IPS DF 19.7 (cell line): ENCODE data around the gene TNFRSF19.

Source experiments
- DNase-seq: peaks from one replicate; pipeline ENCODE4 v3.0.0-alpha.2; 2013; ENCODE audit warnings: low read depth, low spot score

The TNFRSF19 gene

DNA sequence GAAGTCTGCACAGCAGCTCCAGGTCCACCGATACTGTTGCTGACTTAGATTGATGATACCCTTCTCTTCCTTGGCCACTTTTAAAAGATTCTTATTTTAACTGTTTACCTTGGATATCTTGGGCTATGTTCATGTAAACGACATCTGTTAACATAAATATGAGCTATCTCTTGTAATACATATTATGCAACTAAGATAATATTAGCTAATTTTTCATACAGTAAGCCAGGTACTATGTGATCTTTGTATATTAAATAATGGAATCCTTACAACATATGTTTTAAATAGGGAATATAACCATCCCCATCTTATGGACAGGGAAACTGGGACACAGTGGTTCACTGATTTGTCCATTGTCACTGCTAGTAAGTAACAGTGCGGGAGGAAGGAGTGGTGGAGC, 37.9 kb downstream of the TNFRSF19 start:
- DNase-seq = no peak

DNA sequence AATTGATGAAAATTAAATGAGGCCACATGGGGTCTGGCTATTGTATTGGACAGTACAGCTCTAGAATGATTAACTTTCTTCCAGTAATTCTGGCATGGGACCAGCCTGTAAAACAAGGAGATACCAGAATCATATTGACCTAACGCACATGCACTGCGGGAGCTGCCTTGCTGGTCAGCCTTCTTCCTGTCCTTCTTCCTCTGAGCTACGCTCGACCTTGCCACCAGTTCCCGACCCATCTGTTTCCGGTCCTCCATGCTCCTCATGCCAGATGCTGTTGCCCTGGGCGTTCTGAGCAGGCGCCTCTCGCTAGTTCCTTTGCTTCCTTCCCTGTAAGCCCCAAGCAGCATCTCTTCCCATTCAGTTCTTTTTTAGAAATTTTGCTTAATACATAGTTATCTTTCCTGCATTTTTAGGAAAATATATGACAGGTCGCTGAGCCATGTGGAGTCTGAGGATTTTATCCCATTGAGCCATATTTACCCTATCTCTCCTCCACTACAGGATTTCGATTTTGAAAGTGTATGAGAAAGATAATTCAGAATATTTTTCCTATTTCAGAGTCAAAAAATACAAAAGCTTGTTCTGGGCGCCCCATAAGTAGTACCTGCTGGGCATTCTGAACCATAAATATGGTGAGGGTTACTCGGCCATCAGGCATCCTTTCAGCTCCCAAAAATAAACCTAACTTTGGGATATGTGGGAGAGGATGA, 38.6 kb downstream of the TNFRSF19 start:
- no peak for DNase-seq

DNA sequence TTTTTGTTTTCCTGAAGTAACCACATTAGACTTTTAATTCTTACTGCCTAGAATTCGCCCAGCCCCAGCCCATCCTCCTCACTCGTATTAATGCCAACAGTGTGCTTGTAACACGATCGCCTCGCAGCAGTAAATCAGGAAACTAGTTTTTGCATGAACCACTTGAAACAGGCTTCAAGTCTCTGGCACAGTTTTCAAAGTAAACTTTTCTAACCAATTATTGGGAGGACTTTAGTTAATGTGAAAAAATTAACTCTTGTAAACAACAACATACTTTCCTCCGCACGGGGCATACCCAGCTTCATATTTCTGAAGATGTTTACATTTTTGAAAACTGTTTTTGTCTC, 39.2 kb downstream of the TNFRSF19 start:
- DNase-seq = no peak

DNA sequence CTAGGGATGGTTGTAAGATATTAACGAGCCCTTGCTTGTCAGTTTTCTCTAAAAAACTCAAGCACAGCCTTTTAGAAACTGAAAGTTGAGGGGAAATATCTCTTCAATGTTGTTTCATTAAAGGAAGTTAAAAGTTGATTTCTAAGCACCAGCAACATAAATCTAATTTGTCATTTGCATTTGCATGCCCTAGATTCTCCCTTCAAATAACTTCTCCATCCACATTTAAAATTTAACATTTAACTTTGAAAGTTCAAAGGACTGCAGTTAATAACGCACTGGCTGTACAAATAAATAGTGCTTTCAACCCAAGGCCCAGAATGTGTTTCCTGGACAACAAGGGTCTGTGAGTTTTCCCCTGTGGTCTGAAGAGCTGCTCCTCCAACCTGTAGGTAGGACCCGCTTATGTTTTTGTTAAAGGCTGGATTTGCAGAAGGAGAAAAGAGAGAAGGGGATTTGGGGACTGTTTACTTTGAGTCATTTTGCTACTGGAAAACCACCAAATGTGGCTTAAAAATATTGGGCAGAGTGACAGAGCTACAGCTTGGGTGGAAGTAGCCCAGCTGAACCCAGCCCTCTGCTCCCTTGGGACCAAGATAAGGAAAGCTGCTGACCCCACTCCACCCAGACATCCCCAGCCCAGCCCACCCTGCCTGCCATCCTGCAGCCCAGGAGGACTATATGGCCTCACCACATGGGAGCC, 39.8 kb downstream of the TNFRSF19 start:
- no peak for DNase-seq

DNA sequence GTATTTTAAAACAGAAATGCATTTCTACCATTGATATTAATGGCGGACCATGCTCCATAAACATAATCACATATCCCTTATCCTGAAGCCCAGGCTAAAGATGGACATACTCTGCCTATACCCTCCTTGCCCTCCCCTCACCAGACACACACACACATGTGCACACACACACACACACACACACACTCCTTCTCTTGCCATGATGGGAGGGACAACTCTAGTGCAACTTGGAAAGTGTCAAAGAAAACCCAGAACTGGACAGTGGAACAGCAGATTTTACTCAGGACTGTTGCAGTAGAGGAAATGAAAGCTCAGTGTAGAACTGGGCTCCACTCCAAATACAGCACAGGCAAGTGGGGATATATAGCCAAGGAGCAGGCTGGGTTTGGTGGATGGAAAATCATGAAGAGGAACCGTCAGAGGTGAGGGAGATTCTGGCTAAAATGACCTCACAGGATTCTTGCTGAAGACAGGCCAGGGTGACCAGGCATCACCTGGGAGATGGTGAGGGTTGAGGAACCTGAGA, 40.8 kb downstream of the TNFRSF19 start:
- no peak for DNase-seq

DNA sequence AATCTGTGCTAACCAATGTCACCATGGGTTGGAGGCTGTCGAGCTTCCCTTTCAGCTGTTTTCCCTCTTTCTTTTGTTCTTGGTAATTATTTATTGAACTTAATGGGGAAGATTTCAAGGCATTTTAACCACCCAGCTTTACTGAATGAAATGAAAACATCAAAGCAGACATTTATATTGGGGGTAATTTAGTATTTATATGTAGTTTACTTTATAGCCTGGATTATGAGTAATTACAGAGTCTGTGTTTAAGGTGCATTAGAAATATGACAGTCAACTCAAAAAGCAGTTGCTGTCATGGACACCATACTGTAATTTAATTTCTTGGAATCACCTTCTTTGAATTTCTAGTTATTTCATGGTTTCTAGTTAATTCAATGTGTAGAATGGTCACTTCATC, 42.0 kb downstream of the TNFRSF19 start:
- no peak for DNase-seq

DNA sequence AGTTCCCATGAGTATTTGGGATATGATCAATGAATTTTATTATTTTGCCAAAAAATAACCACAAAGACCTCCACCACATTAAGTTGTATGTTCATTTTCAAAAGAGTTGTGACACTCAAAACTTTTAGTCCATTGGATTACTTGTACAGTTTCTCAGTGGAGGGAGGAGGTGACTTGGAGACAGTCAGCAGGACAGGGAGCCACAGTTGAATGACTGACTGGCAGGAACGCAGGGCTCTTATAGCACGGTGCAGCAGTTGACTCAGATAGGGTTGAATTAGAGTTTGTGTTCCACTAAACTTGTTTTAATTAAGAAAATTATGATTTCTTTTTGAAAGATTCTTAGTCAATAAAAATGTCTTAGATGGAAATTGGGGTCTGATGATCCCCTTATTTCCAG, 42.5 kb downstream of the TNFRSF19 start:
- no peak for DNase-seq

DNA sequence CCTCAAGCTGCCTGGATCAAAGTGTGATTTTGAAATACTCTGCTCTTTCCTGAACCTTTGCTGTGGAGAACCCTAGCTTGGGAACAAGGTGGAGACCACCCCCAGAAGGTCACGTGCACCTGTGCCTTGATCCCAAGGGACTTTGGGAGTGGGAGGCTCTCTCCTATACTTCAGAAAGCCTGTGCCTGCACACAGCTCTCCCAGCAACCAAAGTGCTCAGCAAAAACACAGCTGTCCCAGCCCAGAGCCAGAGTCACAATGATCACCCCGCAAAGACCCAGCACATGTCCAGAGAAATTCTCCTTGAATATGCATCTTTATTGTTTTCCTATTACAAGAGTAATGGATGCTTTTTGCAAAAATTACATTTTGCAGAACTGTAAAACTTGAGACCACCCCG, 43.4 kb downstream of the TNFRSF19 start:
- no peak for DNase-seq

DNA sequence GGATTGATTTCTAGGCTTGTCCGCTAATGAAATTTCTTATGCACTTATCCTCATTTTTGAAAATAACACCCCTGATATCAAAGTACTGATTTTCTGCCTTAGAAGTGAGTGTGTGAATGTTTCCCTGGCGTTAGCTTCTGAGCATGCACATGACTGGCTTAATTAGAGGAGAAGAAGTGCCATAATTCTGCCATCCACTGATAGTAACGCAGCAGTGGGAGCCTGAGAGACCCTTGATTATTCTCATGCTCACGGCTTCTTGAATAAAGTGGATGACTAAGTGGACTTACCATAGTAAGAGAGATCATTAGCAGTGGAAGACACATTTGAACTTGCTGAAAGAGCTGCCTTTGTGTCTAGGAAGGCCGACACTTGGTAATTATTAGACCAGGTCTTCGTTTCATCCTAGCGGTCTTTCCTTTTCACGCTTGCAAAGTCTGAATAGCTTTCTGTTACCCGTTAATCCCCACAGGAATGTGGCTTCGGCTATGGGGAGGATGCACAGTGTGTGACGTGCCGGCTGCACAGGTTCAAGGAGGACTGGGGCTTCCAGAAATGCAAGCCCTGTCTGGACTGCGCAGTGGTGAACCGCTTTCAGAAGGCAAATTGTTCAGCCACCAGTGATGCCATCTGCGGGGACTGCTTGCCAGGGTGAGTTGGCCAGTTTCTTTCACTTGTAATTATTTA, 45.3 kb downstream of the TNFRSF19 start:
- no peak for DNase-seq

DNA sequence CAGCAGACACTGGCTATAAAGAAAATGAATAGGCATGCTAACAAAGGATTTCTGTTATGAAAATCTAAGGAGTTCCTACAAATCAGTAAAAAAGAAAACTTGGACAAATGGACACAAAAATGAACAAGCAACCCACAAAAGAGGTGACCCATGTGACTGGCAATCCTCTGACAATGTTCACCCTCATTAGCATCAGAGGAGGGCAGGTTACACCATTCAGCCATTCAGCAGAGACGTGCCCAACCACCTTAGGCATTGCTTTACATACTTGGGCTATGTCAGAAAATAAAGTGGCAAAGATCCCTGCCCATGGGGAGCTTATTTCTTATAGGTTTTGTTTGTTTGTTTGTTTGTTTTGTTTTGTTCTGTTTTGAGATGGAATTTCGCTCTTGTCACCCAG, 46.0 kb downstream of the TNFRSF19 start:
- DNase-seq = no peak

DNA sequence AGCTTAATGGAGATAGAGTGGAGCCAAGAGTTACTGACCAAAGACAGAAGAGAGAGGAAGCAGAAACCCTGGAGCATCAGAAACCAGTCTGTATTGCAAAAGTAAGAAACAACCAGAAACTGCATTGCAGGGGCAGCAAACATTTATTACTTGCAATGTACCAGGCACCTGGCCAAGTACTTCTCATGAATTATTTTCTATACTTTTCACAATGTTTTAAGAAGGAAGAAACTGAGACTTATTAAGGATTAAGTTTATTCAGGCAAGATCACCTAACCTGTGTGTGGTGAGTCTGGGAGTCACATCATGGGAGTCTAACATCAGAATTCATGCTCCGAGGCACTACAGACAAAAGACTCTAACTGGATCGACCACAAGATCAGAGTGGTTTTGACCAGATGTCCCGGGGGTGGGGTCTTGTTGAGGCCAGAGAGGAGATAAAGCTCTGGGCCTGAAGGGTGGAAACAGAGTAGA, 47.4 kb downstream of the TNFRSF19 start:
- no peak for DNase-seq

DNA sequence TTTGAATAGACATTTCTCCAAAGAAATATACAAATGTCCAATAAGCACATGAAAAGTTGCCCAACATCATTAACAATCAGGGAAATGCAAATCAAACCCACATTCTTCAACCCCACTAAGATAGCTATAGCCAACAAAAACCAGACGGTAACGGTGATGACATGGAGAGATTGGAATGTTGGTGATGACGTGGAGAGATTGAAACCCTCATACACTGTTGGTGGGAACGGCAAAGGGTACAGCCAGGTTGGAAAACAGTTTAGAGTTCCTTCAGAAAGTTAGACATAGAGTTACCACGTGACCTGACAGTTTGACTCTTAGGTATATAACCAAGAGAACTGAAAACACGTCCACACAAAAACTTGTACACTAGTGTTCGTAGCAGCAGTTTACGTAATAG, 48.1 kb downstream of the TNFRSF19 start:
- no peak for DNase-seq

DNA sequence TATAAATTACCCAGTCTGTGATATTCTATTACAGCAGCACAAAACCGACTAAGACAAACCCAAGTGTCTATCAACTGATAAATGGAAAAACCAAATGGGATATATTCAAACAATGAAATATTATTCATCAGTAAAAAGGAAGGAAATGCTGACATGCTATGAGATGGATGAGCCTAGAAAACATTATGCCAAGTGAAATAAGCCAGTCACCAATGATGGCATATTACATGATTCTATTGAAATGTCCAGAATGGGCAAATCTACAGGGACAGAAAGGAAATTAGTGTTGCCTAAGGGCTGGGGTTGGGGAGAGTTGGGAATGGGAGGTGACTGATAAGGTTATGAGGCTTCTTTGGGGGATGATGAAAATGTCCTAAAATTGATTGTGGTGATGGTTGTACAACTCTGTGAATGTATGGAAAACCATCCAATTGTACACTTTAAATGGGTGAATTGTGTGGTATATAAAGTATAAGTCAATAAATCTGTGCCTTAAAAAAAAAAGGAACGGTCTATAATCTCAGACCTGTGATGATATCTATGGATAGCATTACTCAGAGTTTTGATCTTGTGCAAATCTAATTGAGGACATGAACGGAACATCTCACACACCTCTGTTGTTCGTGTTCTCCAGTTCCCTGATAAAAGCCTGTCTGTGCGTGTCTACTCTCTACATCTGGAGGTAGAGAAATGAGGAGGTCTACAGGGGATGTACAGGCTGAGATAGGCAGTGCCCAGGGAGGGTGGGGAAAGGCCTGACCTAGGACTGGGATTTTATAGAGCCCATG, 49.0 kb downstream of the TNFRSF19 start:
- DNase-seq = no peak

DNA sequence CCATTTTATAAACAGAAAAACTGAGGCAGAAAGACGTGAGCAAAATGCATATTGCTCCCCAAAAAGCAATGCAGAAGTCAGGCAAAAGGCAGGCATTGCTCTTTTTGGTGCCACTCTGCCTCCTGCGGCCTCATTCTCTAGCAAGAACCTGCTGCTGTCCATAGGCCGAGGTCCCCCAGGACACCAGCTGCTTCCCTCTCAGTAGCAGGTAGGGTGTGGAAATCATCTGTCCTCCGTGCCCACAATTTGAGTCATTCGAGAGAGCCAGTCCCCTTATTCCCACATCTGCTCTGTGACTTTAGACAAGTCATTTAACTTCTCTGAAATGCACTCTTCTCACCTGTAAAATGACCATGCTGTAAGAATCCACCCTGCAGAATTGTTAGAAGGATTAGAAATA, 50.0 kb downstream of the TNFRSF19 start:
- DNase-seq = no peak

DNA sequence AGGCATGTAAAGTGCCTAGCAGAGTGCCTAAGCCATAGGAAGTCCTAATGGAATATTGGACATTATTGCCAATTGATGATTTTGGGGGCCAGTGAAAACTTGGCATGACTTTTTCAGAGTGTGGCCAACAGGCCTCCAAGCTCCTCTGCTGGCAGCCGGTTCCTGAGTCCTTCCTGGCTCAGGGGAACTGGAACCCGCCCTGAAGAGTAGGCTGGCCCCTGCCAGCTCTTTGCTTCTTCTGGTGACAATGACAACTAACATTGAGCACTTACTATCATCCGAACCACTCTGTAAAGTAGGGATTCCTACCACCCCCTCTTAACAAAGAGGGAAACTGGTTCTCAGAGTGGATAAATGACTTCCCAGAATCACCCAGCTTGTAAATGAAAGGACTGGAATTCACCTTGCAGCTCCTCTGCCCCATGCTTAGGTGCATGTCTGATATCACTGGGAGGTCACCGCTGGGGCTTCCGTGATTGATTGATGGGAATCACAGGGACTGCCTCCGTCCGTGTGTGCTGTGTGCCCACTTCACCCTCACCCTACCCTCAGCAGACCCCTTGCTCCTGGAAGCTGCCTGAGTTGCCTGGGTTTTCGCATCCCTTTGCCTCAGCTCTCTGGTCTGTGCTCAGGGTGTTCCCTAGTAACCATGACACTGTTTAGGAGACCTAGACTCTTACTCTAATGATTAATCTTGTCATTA, 50.6 kb downstream of the TNFRSF19 start:
- DNase-seq = no peak

DNA sequence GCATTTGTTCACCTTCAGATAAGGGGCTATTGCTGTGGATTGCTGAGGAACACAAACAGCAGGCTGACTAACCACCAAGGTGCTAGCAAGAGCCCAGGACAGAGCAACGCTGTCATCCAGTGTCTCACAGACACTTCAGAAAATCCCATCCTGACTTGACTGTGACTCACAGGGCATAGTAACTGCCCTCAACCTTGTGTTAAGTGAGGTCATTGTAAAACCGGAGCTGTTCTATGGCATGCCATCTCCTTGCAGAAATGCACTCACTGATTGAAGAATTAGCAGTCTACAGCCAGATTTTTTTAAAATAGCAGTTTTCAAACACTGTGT, 51.1 kb downstream of the TNFRSF19 start:
- DNase-seq = no peak

DNA sequence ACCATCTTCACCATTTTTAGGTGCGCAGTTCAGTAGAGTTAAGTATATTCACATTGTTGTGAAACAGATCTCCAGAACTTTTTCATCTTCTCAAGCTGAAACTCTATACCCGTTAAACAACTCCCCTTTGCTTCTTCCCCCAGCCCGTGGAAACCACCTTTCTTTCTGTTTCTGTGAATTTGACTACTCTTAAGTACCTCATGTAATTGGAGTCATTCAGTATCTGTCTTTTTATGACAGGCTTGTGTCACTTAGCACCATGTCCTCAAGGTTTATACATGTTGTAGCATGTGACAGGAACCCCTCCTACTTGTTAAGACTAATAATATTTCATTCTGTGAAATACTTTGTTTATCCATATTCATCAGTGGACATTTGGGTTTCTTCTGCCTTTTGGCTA, 52.8 kb downstream of the TNFRSF19 start:
- no peak for DNase-seq

DNA sequence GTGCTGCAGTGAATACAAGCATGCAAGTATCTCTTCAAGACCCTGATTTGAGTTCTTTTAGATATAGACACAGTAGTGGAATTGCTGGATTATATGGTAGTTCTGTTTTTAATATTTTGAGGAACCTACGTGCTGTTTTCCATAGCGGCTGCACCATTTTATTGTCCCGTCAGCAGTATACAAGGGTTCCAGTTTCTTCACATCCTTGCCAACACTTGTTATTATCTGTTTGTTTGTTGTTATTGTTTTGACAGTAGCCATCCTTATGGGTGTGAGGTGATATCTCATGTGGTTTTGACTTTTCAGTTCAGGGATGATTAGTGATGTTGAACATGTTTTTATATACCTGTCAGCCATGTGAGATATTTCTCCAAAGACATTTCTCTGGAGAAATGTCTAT, 53.2 kb downstream of the TNFRSF19 start:
- DNase-seq = no peak

DNA sequence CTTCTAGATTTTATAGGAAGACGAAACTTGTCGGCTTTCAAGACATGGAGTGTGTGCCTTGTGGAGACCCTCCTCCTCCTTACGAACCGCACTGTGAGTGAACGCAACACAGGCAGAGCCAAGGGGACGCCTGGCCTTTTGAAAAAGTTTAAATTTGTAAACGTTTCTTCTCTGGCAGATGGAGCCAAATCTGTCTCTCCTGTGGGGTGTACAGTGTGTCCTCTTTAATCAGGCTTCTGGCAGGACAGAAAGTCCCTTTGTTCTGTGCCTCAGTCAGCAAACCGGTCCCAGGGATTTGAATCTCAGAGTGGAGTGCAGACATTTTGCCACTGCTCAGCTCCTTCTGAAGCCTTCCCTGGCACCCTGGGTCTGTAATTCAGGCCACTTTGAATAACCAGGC, 56.5 kb downstream of the TNFRSF19 start:
- DNase-seq = no peak

DNA sequence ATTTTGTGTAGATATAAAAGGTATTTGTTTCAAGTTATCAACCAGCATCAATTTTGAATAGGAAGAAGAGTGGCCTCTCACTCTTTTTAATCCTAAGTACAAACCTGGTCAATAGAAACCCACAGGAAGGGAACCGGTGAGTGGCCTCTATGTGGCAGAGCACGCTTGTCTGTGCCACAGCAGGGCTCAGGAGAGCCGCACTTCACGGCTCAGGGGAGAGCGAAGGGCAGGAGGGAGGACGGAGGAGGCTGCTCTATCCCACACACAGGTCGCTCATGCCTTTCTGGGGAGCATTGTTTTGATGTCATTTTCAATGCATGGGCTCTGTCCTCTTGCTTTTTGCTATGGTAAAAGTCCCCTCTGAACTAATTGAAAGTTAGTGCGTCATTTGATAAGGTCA, 57.2 kb downstream of the TNFRSF19 start:
- no peak for DNase-seq

DNA sequence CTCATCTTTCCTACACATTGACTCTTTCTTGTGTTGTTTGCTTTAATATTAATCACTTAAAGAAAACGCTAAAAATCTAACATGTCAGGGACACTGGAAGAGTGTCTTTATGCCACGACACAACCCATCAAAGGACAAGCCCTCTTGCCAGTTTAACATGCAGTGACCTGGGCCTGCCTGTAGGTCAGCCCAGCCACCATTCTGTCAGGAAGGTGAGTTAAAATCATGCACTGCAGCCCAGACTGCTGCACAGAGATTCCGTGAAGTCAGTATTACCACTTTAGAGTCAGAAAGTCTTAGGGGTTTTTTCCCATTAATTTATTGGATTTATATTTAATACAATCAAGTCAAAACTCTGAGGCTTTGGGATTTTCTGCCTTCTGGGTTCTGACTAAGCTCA, 58.0 kb downstream of the TNFRSF19 start:
- DNase-seq = no peak
